H1 (cell line): Measurements from ENCODE around the gene LIN37. TPM values are rescaled to one million over a fixed set of nuclear protein-coding genes. Genes with fewer than 3 reads are reported as not detected.

ENCODE experiments used
- EZH2 ChIP-seq: fragments of 200-600 bp; sonication (generic); IDR thresholded peaks from 2 replicates; pipeline ENCODE4 v1.7.1; 2012; ENCODE audit warnings: low read depth, mild to moderate bottlenecking, moderate library complexity, low read length, inconsistent platforms; ENCODE audit not compliant: severe bottlenecking
- GABPA ChIP-seq: IDR thresholded peaks from 2 replicates; pipeline ENCODE4 v1.6.1; 2011; ENCODE audit warnings: mild to moderate bottlenecking, low read length, moderate library complexity, borderline replicate concordance; ENCODE audit not compliant: insufficient read depth
- PHF8 ChIP-seq: fragments of 200-600 bp; sonication (generic); conservative IDR thresholded peaks from 2 replicates; pipeline ENCODE4 v1.7.1; 2012; ENCODE audit warnings: low read depth, mild to moderate bottlenecking, inconsistent platforms, low read length, moderate library complexity
- TAF1 ChIP-seq: IDR thresholded peaks from 2 replicates; pipeline ENCODE4 v1.6.1; 2011; ENCODE audit warnings: mild to moderate bottlenecking, low read depth, low read length
- YY1 ChIP-seq: IDR thresholded peaks from 2 replicates; pipeline ENCODE4 v1.6.1; 2011; ENCODE audit warnings: low read depth, mild to moderate bottlenecking, low read length
- polyA plus RNA-seq, 7 experiments: library from polyadenylated mRNA; depleted of rRNA in 3 of 7; stranded (reverse) in 5 of 7; unstranded in 2 of 7; fragments of >200 nt in 5 of 7; fragments of 200-250 nt in 2 of 7; gene quantifications; 1 replicate in 5 of 7; 2 replicates in 1 of 7; 4 replicates in 1 of 7; pipeline versions ENCODE4 v1.2.1 to v1.2.3, GENCODE V29; 2011 to 2013; ENCODE audit warnings: missing spikeins in 2 of 7, mixed read lengths in 2 of 7
- total RNA-seq: library from RNA; stranded (reverse); fragmentation: NEBNext Ultra II Directional; extraction: Animal tissue kit (Norgen Biotek cat#: 25700); gene quantifications from 2 replicates; pipeline ENCODE4 v1.2.1, GENCODE V29; 2021
- TF ChIP-seq, protein P1 (sequence below): IDR thresholded peaks from 2 replicates; pipeline ENCODE4 v1.6.1; 2012; ENCODE audit warnings: inconsistent platforms
- TF ChIP-seq, protein P2 (sequence below): IDR thresholded peaks from 2 replicates; pipeline ENCODE4 v1.6.1; 2011; ENCODE audit warnings: low read length, improper control_type of control experiment

Gene LIN37
- total and polyA plus RNA-seq, 2 of the 8 experiments (the other 6 are each of a cell fraction or from before 2014, with no cell fraction given): 3.8 to 9.8 TPM

DNA sequence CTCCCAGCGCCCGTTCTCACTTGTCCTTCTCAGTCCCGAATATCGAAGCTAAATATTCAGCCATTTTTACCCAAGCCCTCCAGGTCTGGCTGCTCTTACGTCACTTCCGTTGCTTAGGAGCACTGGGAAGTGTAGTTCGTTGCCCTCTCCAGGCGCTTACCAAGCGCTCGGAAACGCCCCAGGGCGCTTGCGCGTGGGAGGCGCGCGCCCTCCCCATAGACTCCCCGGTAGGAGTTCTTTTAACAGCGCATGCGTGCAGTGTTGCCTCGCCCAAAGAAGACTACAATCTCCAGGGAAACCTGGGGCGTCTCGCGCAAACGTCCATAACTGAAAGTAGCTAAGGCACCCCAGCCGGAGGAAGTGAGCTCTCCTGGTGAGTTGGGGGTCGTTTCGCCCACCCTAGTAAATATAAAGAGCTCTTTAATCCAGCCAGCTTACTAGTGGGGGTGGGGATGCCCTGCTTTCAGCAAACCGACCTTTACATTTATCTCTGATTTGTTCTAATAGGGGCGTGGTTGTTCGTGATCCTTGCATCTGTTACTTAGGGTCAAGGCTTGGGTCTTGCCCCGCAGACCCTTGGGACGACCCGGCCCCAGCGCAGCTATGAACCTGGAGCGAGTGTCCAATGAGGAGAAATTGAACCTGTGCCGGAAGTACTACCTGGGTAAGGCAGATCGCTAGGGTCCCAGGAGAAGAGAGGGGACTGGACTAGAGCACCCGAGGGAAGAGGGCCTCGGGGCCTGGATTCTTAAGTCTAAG, 2.9 kb upstream of the LIN37 start, which contains the start of the genes PSENEN and U2AF1L4 (continued):
- TF ChIP-seq, protein P1, sequence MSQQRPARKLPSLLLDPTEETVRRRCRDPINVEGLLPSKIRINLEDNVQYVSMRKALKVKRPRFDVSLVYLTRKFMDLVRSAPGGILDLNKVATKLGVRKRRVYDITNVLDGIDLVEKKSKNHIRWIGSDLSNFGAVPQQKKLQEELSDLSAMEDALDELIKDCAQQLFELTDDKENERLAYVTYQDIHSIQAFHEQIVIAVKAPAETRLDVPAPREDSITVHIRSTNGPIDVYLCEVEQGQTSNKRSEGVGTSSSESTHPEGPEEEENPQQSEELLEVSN: no peak
- TF ChIP-seq PHF8: 0 out of 2 replicates have a peak, but pooled peaks have one; percentile 12
- peak; percentile 67; the same call in 1 of the 2 replicates for TF ChIP-seq TAF1
- TF ChIP-seq GABPA: peak; percentile 88; the same call in 1 of the 2 replicates
- no peak for TF ChIP-seq EZH2
- TF ChIP-seq, protein P2, sequence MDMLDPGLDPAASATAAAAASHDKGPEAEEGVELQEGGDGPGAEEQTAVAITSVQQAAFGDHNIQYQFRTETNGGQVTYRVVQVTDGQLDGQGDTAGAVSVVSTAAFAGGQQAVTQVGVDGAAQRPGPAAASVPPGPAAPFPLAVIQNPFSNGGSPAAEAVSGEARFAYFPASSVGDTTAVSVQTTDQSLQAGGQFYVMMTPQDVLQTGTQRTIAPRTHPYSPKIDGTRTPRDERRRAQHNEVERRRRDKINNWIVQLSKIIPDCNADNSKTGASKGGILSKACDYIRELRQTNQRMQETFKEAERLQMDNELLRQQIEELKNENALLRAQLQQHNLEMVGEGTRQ: no peak
- peak; percentile 86; the same call in 1 of the 2 replicates for TF ChIP-seq YY1
